SK-N-SH (cell line): ENCODE measurements around the gene ZGRF1. TPM values are rescaled to one million over a fixed set of nuclear protein-coding genes. Genes with fewer than 3 reads are reported as not detected.

Experiments used
- CTCF ChIA-PET: fragments of 300-600, 350-600 bp; formaldehyde crosslinking; extraction: SDS; loops from one replicate; lab custom pipeline; 2021; lab: Yijun Ruan, JAX
- POLR2A ChIA-PET: fragments of 350-600 bp; sonication (Branson Sonifier 250); formaldehyde crosslinking; extraction: SDS; loops from one replicate; lab custom pipeline; 2020; ENCODE audit warnings: antibody characterized with exemption, inconsistent platforms; lab: Yijun Ruan, JAX
- DNase-seq: peaks from one replicate; pipeline ENCODE4 v3.0.0; 2012
- H2AFZ ChIP-seq: fragments of 200-600 bp; sonication (generic); 2 replicates; pipeline ENCODE4 v1.8.1; 2016; ENCODE audit warnings: antibody characterized with exemption, mild to moderate bottlenecking, low read depth
- H3F3A ChIP-seq: fragments of 200-600 bp; sonication (generic); replicated peaks from 2 replicates; pipeline ENCODE3; 2016; ENCODE audit warnings: antibody characterized with exemption, mild to moderate bottlenecking; ENCODE audit not compliant: insufficient read depth
- H3K27ac ChIP-seq, 2 experiments: fragments of 200-500 bp in 1 of 2; fragments of 200-600 bp in 1 of 2; sonication (Bioruptor generic) in 1 of 2; sonication (generic), shearing (Covaris generic) in 1 of 2; 2 replicates each; pipeline versions ENCODE4 v1.5.1 to v1.6.1; 2014 to 2016; ENCODE audit warnings: low read depth in 2 of 2, inconsistent platforms in 1 of 2, low read length in 1 of 2, mild to moderate bottlenecking in 1 of 2, mixed read lengths in 1 of 2
- H3K27me3 ChIP-seq: fragments of 200-600 bp; sonication (generic), shearing (Covaris generic); 2 replicates; pipeline ENCODE4 v1.6.1; 2016; ENCODE audit warnings: mixed run types; ENCODE audit not compliant: insufficient read depth
- H3K36me3 ChIP-seq, 2 experiments: fragments of 200-500 bp in 1 of 2; fragments of 200-600 bp in 1 of 2; sonication (Bioruptor generic) in 1 of 2; sonication (generic) in 1 of 2; replicated peaks in 1 of 2; 2 replicates each; pipeline versions ENCODE3 to v1.5.1; 2014 to 2016; ENCODE audit warnings: low read length in 1 of 2, mild to moderate bottlenecking in 1 of 2; ENCODE audit not compliant: insufficient read depth in 2 of 2, control insufficient read depth in 1 of 2
- H3K4me1 ChIP-seq, 2 experiments: fragments of 200-500 bp in 1 of 2; fragments of 200-600 bp in 1 of 2; sonication (Bioruptor generic) in 1 of 2; sonication (generic), shearing (Covaris generic) in 1 of 2; 2 replicates each; pipeline versions ENCODE4 v1.5.1 to v1.6.1; 2014 to 2016; ENCODE audit warnings: low read depth in 1 of 2, low read length in 1 of 2, mixed run types in 1 of 2; ENCODE audit not compliant: insufficient read depth in 2 of 2, control insufficient read depth in 1 of 2
- H3K4me2 ChIP-seq: fragments of 200-600 bp; sonication (generic), shearing (Covaris generic); 2 replicates; pipeline ENCODE4 v1.6.1; 2017; ENCODE audit warnings: mixed run types
- H3K4me3 ChIP-seq, 2 experiments: fragments of 200-500 bp in 1 of 2; fragments of 200-600 bp in 1 of 2; sonication (Bioruptor generic) in 1 of 2; sonication (generic), shearing (Covaris generic) in 1 of 2; 2 replicates each; pipeline versions ENCODE4 v1.5.1 to v1.8.1; 2014 to 2016; ENCODE audit warnings: low read depth in 2 of 2, inconsistent platforms in 1 of 2, low read length in 1 of 2, mild to moderate bottlenecking in 1 of 2, mixed read lengths in 1 of 2, moderate library complexity in 1 of 2
- H3K79me2 ChIP-seq: fragments of 200-600 bp; sonication (generic); 2 replicates; pipeline ENCODE4 v1.8.1; 2017; ENCODE audit warnings: mild to moderate bottlenecking; ENCODE audit not compliant: insufficient read depth
- H3K9ac ChIP-seq: fragments of 200-600 bp; sonication (generic); 2 replicates; pipeline ENCODE4 v1.6.1; 2017; ENCODE audit warnings: mixed run types
- H3K9me2 ChIP-seq: fragments of 200-600 bp; sonication (generic); 2 replicates; pipeline ENCODE4 v1.6.1; 2017; ENCODE audit warnings: mixed run types
- H3K9me3 ChIP-seq: fragments of 200-600 bp; sonication (generic); 2 replicates; pipeline ENCODE4 v1.6.1; 2017; ENCODE audit warnings: mixed run types, mild to moderate bottlenecking, moderate library complexity
- H4K20me1 ChIP-seq: fragments of 200-600 bp; sonication (generic); 2 replicates; pipeline ENCODE4 v1.6.1; 2017; ENCODE audit warnings: mild to moderate bottlenecking, mixed run types; ENCODE audit not compliant: insufficient read depth
- ELF1 ChIP-seq: IDR thresholded peaks from 2 replicates; pipeline ENCODE4 v1.4.0; 2012
- EZH2phosphoT487 ChIP-seq: fragments of 200-600 bp; sonication (generic); IDR thresholded peaks from 2 replicates; pipeline ENCODE4 v1.6.1; 2017; ENCODE audit warnings: low read depth, mixed run types, mild to moderate bottlenecking, antibody characterized with exemption, moderate library complexity, borderline replicate concordance
- FOXM1 ChIP-seq: IDR thresholded peaks from 2 replicates; pipeline ENCODE4 v1.4.0; 2012; ENCODE audit warnings: low read depth, mild to moderate bottlenecking
- GABPA ChIP-seq: IDR thresholded peaks from 2 replicates; pipeline ENCODE4 v1.4.0; 2012; ENCODE audit warnings: low read depth, mild to moderate bottlenecking
- GATA2 ChIP-seq: sonication (generic); formaldehyde crosslinking; IDR thresholded peaks from 2 replicates; pipeline ENCODE4 v1.5.0; 2020; ENCODE audit warnings: mild to moderate bottlenecking, missing genetic modification reagents
- JUND ChIP-seq: IDR thresholded peaks from 2 replicates; pipeline ENCODE4 v1.4.0; 2012
- MAX ChIP-seq: IDR thresholded peaks from 2 replicates; pipeline ENCODE4 v1.4.0; 2012; ENCODE audit warnings: low read depth
- NFIC ChIP-seq: IDR thresholded peaks from 2 replicates; pipeline ENCODE4 v1.4.0; 2012; ENCODE audit warnings: borderline replicate concordance
- PBX3 ChIP-seq: IDR thresholded peaks from 2 replicates; pipeline ENCODE4; 2012
- REST ChIP-seq: IDR thresholded peaks from 2 replicates; pipeline ENCODE4 v1.6.1; 2012; ENCODE audit warnings: mild to moderate bottlenecking, low read depth, low read length, moderate library complexity
- SIN3A ChIP-seq: IDR thresholded peaks from 2 replicates; pipeline ENCODE4 v1.6.1; 2012; ENCODE audit warnings: low read depth, mild to moderate bottlenecking, low read length, moderate library complexity, borderline replicate concordance
- SMC3 ChIP-seq: IDR thresholded peaks from 2 replicates; pipeline ENCODE4 v1.6.1; 2012; ENCODE audit warnings: low read depth, low read length, improper control_type of control experiment
- TAF1 ChIP-seq: IDR thresholded peaks from 2 replicates; pipeline ENCODE4 v1.6.1; 2012; ENCODE audit warnings: low read depth, mild to moderate bottlenecking, low read length, moderate library complexity, borderline replicate concordance
- TCF12 ChIP-seq: IDR thresholded peaks from 2 replicates; pipeline ENCODE4 v1.4.0; 2012
- USF1 ChIP-seq: IDR thresholded peaks from 2 replicates; pipeline ENCODE4 v1.4.0; 2012; ENCODE audit warnings: low read depth, borderline replicate concordance
- YY1 ChIP-seq: IDR thresholded peaks from 2 replicates; pipeline ENCODE4 v1.4.0; 2012; ENCODE audit warnings: low read depth, mild to moderate bottlenecking
- WGBS: methylation state at CpG from one replicate; pipeline ENCODE4 v1.1.6; 2017; ENCODE audit warnings: low lambda C conversion rate; 5-methylcytosine and 5-hydroxymethylcytosine counted together
- polyA plus RNA-seq, 3 experiments: library from polyadenylated mRNA; depleted of rRNA; stranded (reverse); fragments of >200 nt; gene quantifications; 2 replicates each; pipeline ENCODE4 v1.2.3, GENCODE V29; 2012

The ZGRF1 gene
- polyA plus RNA-seq, 1 of the 3 experiments (the other 2 are of a cell fraction), result 2.4 TPM

- H3K27me3 ChIP-seq, result peaks cover 41% of the 10 kb centered on the region
- 6% methylated on average over 15 of the region's 15 CpGs for WGBS
- ChIA-PET CTCF (no interaction called here), POLR2A (no interaction called here)
- no peak overlapping the region for H3K27ac ChIP-seq
- H3K79me2 ChIP-seq, result no peaks in the 10 kb centered on the region
- no peak overlapping the region for H2AFZ ChIP-seq
- no peaks in the 10 kb centered on the region for H3K9me3 ChIP-seq
- H4K20me1 ChIP-seq, result no peaks in the 10 kb centered on the region
- H3K36me3 ChIP-seq, result no peaks in the 10 kb centered on the region
- H3F3A ChIP-seq, result peaks cover 3% of the 10 kb centered on the region
- H3K9me2 ChIP-seq, result no peaks in the 10 kb centered on the region
- peaks cover 14 to 40% of the 10 kb centered on the region in 2 experiments; a peak in 3 of 4 replicates for H3K4me1 ChIP-seq
- TF ChIP-seq GABPA, result no peak
- TF ChIP-seq SIN3A, result no peak
- no peak for TF ChIP-seq TCF12
- TF ChIP-seq TAF1, result no peak
- no peak for TF ChIP-seq JUND
- no peak for TF ChIP-seq GATA2
- no peak for TF ChIP-seq ELF1
- no peak for TF ChIP-seq USF1
- TF ChIP-seq SMC3, result no peak
- no peak for TF ChIP-seq FOXM1
- no peak for TF ChIP-seq EZH2phosphoT487
- no peak for TF ChIP-seq YY1
- TF ChIP-seq NFIC, result no peak
- TF ChIP-seq MAX, result no peak
- no peak for TF ChIP-seq REST
- TF ChIP-seq PBX3, result no peak
- peak; percentile 33 for DNase-seq
- H3K4me3 ChIP-seq, result peak overlapping the region; percentile 26 to 56; a peak in 2 of 4 replicates
- H3K9ac ChIP-seq, result no peak overlapping the region
- peak overlapping the region; percentile 99 for H3K4me2 ChIP-seq
Measured at GRCh38 chr4:112513971-112514646, 122.6 kb downstream of the ZGRF1 start.
